Measurements from ENCODE around the gene F10.
"Not testable (repeated sequence)": the region's sequence is repeated elsewhere in the genome, so short reads cannot be mapped to it uniquely, and the experiment has no call there.

The F10 gene

GRCh38 chr13:113106711-113107351 is 15.8 kb upstream of the F10 start:
- no peak overlapping the region for H3K27ac ChIP-seq
- no peaks in the 10 kb centered on the region for H3K27me3 ChIP-seq (ENCODE audit: insufficient read depth, low read depth)
- no peaks in the 10 kb centered on the region for H3K79me2 ChIP-seq (ENCODE audit: insufficient read depth, low read depth)
- H3K4me1 ChIP-seq (ENCODE audit: low read depth, poor library complexity, severe bottlenecking): no peaks in the 10 kb centered on the region
- H3K9ac ChIP-seq: no peak overlapping the region
- no peaks in the 10 kb centered on the region for H3K36me3 ChIP-seq (ENCODE audit: insufficient read depth)
- no peaks in the 10 kb centered on the region for H4K20me1 ChIP-seq (ENCODE audit: insufficient read depth)
- no peak overlapping the region for H3K4me2 ChIP-seq
- TF ChIP-seq CTCF (conservative IDR thresholded peaks at IDR 0.05; ENCODE audit: low read depth, low read length): no peak
- no peak overlapping the region for H2AFZ ChIP-seq (ENCODE audit: low read depth)
- no peak overlapping the region for H3K4me3 ChIP-seq (IDR thresholded peaks at IDR 0.05; ENCODE audit: insufficient read depth, low read depth, low read length)

- not testable (repeated sequence) for H3K9ac ChIP-seq; H3K27ac ChIP-seq; H3K36me3 ChIP-seq (ENCODE audit: insufficient read depth); H2AFZ ChIP-seq (ENCODE audit: low read depth); H3K4me1 ChIP-seq (ENCODE audit: low read depth, poor library complexity, severe bottlenecking); H4K20me1 ChIP-seq (ENCODE audit: insufficient read depth); H3K79me2 ChIP-seq (ENCODE audit: insufficient read depth, low read depth); H3K4me3 ChIP-seq (IDR thresholded peaks at IDR 0.05; ENCODE audit: insufficient read depth, low read depth, low read length); H3K4me2 ChIP-seq; H3K27me3 ChIP-seq (ENCODE audit: insufficient read depth, low read depth)
Observed at GRCh38 chr13:113108521-113108920, 14.1 kb upstream of the F10 start.

GRCh38 chr13:113109151-113110047 is 13.2 kb upstream of the F10 start:
- Histone ChIP-seq H3K4me3 (IDR thresholded peaks at IDR 0.05; ENCODE audit: insufficient read depth, low read depth, low read length) (no peak overlapping the region), H3K27ac (no peak overlapping the region), H4K20me1 (ENCODE audit: insufficient read depth) (no peaks in the 10 kb centered on the region), H3K27me3 (ENCODE audit: insufficient read depth, low read depth) (no peaks in the 10 kb centered on the region), H3K36me3 (ENCODE audit: insufficient read depth) (no peaks in the 10 kb centered on the region), H3K4me2 (no peak overlapping the region), H3K4me1 (ENCODE audit: low read depth, poor library complexity, severe bottlenecking) (no peaks in the 10 kb centered on the region), H3K79me2 (ENCODE audit: insufficient read depth, low read depth) (no peaks in the 10 kb centered on the region), H3K9ac (no peak overlapping the region), H2AFZ (ENCODE audit: low read depth) (no peak overlapping the region)
- no peak for TF ChIP-seq CTCF (conservative IDR thresholded peaks at IDR 0.05; ENCODE audit: low read depth, low read length)

- H3K4me2 ChIP-seq: no peak overlapping the region
- no peaks in the 10 kb centered on the region for H3K79me2 ChIP-seq (ENCODE audit: insufficient read depth, low read depth)
- no peaks in the 10 kb centered on the region; the same call in 1 of the 2 replicates for H3K27me3 ChIP-seq (ENCODE audit: insufficient read depth, low read depth)
- no peaks in the 10 kb centered on the region for H4K20me1 ChIP-seq (ENCODE audit: insufficient read depth)
- H3K4me1 ChIP-seq (ENCODE audit: low read depth, poor library complexity, severe bottlenecking): no peaks in the 10 kb centered on the region
- TF ChIP-seq CTCF (conservative IDR thresholded peaks at IDR 0.05; ENCODE audit: low read depth, low read length): no peak
- no peak overlapping the region for H2AFZ ChIP-seq (ENCODE audit: low read depth)
- H3K4me3 ChIP-seq (IDR thresholded peaks at IDR 0.05; ENCODE audit: insufficient read depth, low read depth, low read length): no peak overlapping the region
- no peak overlapping the region for H3K27ac ChIP-seq
- no peaks in the 10 kb centered on the region for H3K36me3 ChIP-seq (ENCODE audit: insufficient read depth)
- no peak overlapping the region for H3K9ac ChIP-seq
Observed at GRCh38 chr13:113110048-113110851, 12.3 kb upstream of the F10 start.
